ENCODE results near the gene CHMP2B. TPM values are rescaled to one million over a fixed set of nuclear protein-coding genes. Genes with fewer than 3 reads are reported as not detected.

The CHMP2B gene
- total and polyA plus RNA-seq, 2 donors from 2014 or later = 31.7 to 37.8 TPM

DNA sequence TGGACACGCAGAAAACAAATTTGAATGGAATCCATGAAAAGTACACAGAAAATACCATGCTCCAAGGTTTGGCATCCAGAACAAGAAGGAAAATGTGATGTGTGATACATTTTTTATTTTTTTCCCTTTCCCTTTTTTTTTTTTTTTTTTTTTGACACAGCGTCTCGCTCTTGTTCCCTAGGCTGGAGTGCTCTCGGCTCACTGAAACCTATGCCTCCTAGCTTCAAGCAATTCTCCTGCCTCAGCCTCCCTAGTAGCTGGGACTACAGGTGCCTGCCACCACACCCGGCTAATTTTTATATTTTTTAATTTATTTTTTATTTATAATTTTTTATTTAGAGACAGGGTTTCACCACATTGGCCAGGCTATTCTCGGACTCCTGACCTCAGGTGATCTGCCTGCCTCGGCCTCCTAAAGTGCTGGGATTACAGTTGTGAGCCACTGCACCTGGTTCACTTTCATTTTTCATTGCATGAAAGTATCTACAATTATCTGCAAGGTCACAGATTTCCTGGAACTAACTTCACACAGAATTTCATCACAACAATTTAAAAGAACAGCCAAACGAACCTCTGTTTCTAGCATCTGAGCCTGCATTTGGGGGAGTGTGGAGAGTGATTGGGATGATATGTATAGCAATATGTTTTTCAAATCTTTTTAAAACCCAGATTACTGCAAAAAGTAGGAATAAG lies 41.0 kb downstream of the CHMP2B start:
- Histone ChIP-seq H3K9me3 (ENCODE audit: control insufficient read depth in 2 of 3, insufficient read depth in 1 of 3, low read length in 3 of 3) (no peaks in the 10 kb centered on the region), H3K9ac (ENCODE audit: low read length in 3 of 3) (no peak overlapping the region), H3K4me1 (ENCODE audit: control insufficient read depth in 2 of 3, insufficient read depth in 2 of 3, low read depth in 1 of 3, low read length in 3 of 3) (no peaks in the 10 kb centered on the region), H3K4me3 (ENCODE audit: low read length in 3 of 3) (no peak overlapping the region), H3K27ac (ENCODE audit: low read depth in 2 of 2, low read length in 2 of 2) (no peak overlapping the region), H3K36me3 (ENCODE audit: control insufficient read depth in 2 of 3, insufficient read depth in 3 of 3, low read length in 3 of 3) (no peaks in the 10 kb centered on the region), H3K27me3 (ENCODE audit: control insufficient read depth, insufficient read depth, low read length) (no peaks in the 10 kb centered on the region)
- intact Hi-C loops (cut with DNase I) = no loop called here
- DNase-seq (no peak), FAIRE-seq (no peak)
- TF ChIP-seq, protein P1, sequence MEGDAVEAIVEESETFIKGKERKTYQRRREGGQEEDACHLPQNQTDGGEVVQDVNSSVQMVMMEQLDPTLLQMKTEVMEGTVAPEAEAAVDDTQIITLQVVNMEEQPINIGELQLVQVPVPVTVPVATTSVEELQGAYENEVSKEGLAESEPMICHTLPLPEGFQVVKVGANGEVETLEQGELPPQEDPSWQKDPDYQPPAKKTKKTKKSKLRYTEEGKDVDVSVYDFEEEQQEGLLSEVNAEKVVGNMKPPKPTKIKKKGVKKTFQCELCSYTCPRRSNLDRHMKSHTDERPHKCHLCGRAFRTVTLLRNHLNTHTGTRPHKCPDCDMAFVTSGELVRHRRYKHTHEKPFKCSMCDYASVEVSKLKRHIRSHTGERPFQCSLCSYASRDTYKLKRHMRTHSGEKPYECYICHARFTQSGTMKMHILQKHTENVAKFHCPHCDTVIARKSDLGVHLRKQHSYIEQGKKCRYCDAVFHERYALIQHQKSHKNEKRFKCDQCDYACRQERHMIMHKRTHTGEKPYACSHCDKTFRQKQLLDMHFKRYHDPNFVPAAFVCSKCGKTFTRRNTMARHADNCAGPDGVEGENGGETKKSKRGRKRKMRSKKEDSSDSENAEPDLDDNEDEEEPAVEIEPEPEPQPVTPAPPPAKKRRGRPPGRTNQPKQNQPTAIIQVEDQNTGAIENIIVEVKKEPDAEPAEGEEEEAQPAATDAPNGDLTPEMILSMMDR (IDR thresholded peaks at IDR 0.05; ENCODE audit: borderline replicate concordance, extremely low read depth, insufficient read depth) = no peak

DNA sequence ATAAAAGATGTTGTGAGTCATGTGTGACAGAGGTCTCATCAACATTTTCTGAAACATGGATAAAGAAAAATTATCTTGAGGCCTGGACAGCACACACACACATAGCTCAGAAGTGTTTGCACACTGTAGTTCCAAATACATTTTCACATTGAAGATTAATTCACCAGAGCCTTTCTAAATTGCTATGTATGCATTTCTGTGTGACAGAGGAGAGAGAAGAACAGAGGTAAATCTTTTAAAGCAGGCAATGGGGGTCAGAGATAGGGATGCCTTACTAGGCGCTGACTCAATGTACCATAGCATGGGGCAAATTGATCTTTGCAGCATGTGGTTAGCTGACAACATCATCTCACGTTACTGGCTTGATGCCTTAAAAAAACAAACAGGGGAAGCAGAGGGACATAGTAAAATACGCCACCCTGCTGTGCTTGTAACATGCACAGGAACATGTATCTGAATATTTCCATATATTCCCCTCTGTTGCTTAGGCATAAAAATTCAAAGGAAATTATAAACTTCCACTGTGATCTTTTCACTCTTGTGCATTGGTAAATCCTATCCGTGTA lies 41.6 kb downstream of the CHMP2B start:
- Histone ChIP-seq H3K9me3 (ENCODE audit: control insufficient read depth in 2 of 3, insufficient read depth in 1 of 3, low read length in 3 of 3) (no peaks in the 10 kb centered on the region), H3K36me3 (ENCODE audit: control insufficient read depth in 2 of 3, insufficient read depth in 3 of 3, low read length in 3 of 3) (no peaks in the 10 kb centered on the region), H3K27ac (ENCODE audit: low read depth in 2 of 2, low read length in 2 of 2) (no peak overlapping the region), H3K4me3 (ENCODE audit: low read length in 3 of 3) (no peak overlapping the region), H3K9ac (ENCODE audit: low read length in 3 of 3) (no peak overlapping the region), H3K4me1 (ENCODE audit: control insufficient read depth in 2 of 3, insufficient read depth in 2 of 3, low read depth in 1 of 3, low read length in 3 of 3) (no peaks in the 10 kb centered on the region), H3K27me3 (ENCODE audit: control insufficient read depth, insufficient read depth, low read length) (no peaks in the 10 kb centered on the region)
- DNase-seq (peak in 1 of 5 donors; percentile 5), FAIRE-seq (no peak)
- TF ChIP-seq, protein P1 (IDR thresholded peaks at IDR 0.05; ENCODE audit: borderline replicate concordance, extremely low read depth, insufficient read depth) = no peak
- intact Hi-C loops (cut with DNase I) = no loop called here

DNA sequence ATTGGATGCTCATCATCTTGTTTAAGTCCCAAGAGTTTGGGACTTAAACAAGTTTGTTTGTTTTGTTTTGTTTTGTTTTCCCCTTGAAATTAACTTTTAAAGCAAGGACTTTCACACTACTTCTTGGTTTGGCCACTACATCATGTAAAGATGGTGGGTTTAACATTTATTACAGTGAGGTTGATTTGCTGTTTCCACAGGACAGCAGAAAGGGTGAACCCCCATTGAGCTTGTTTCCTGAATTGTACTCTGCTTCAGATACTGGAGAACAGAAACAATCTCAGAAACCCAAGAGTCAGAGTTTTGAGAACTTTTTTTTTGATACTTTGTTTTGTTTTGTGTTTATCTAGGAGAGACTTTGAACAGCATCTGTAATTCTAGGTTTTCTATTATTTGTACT lies 42.6 kb downstream of the CHMP2B start:
- no peak overlapping the region for H3K27ac ChIP-seq (ENCODE audit: low read depth in 2 of 2, low read length in 2 of 2)

More for the DNA sequence above, 42.6 kb downstream of the CHMP2B start:
- FAIRE-seq (no peak), DNase-seq (no peak)
- H3K9me3 ChIP-seq (ENCODE audit: control insufficient read depth in 2 of 3, insufficient read depth in 1 of 3, low read length in 3 of 3) = no peaks in the 10 kb centered on the region
- TF ChIP-seq, protein P1 (IDR thresholded peaks at IDR 0.05; ENCODE audit: borderline replicate concordance, extremely low read depth, insufficient read depth) = no peak
- H3K36me3 ChIP-seq (ENCODE audit: control insufficient read depth in 2 of 3, insufficient read depth in 3 of 3, low read length in 3 of 3) = no peaks in the 10 kb centered on the region
- no peaks in the 10 kb centered on the region for H3K4me1 ChIP-seq (ENCODE audit: control insufficient read depth in 2 of 3, insufficient read depth in 2 of 3, low read depth in 1 of 3, low read length in 3 of 3)
- H3K27me3 ChIP-seq (ENCODE audit: control insufficient read depth, insufficient read depth, low read length) = no peaks in the 10 kb centered on the region
- intact Hi-C loops (cut with DNase I) = no loop called here
- H3K9ac ChIP-seq (ENCODE audit: low read length in 3 of 3) = no peak overlapping the region
- H3K4me3 ChIP-seq (ENCODE audit: low read length in 3 of 3) = no peak overlapping the region

All from kidney (tissue), 14 donors.